Stimulated activated CD8-positive, alpha-beta memory T cell treated with anti-CD3 and anti-CD28 coated beads, Interleukin-7, amount 100 ng/mL, for 4 hours (primary cell): ENCODE data around the gene MEMO1.
"Not testable (repeated sequence)": the region's sequence is repeated elsewhere in the genome, so short reads cannot be mapped to it uniquely, and the experiment has no call there.

ENCODE experiments used
- DNase-seq, 2 donors: peaks; one replicate each; pipeline ENCODE4 v3.0.0-alpha.2; 2020; ENCODE audit warnings: low read depth in 2 of 2

Gene MEMO1

DNA sequence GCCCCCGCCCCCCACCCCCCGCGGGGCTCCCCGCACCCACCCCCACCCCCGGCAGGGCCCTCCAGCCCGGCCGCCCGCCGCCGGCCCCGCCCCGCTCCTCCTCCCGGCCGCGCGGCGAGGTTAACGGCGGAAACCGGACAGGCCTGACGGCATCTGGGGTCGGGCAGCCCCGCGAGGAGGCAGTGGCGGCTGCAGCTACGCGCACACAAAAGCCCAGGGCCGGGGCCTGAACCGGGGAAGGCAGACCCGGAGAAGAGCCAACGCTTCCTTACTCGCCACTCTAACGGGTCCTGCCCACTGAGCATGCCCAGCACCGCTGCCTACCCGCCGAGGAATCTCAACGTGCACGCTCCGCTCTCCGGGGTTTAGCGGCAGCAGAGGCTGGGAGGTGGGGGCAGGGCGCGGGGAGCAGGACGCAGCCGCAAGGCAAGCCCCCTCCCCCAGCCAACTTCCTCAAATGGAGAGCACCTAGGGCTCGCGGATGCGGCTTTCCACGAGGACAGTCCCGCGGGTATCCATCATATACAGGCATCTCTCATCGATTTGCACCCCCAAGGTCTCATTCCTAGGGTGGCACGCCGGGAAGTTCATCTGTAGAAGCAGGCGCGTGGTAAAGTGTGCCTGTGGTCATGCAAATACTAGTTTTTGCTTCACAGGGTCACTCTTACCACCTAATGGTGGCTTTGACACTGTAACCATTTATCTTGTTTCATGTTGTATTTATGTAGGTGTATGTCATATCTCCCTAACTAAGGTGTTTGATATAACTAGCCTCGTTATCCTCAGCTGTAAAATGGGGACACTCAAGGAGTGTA is at the start of gene MEMO1:
MEMO1 (minus strand) TSS at position 339 of the 815 bp plus-strand sequence. CDS start 761 bp downstream, outside the sequence.
- DNase-seq, result peak; percentile 83 to 87

DNA sequence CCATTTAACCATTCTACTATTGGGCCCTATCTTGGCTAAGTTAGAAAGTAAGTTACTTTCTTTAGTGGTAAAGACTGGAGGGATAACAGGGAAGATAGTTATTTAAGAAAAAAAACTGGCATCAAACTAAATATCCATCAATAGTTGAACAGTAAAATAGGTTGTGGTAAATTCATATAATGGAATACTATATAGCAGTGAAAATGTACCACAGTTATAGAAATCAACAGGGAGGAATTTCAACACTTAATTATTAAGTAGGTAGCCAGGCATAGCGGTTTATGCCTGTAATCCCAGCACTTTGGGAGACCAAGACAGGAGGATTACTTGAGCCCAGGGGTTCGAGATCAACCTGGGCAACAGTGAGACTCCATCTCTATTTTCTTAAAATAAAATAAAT is 49.5 kb upstream of the MEMO1 start:
- no peak for DNase-seq

DNA sequence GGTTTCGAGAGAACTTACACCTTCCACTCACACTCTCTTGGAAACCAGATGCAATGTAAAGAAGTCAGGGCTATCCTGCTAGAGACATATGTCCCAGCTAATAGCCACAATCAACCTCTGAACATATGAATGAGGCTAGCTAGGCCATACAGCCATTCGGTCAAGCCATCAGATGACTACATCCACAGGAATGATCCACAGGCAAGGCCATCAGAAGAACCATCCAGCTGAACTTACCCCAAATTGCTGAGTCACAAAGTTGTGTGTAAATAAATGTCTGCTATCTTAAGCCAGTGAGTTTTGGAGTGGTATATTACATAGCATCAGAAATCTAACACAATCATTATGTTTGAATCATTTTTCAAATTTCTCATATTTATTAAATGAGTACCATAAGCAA is 47.3 kb upstream of the MEMO1 start:
- no peak for DNase-seq

DNA sequence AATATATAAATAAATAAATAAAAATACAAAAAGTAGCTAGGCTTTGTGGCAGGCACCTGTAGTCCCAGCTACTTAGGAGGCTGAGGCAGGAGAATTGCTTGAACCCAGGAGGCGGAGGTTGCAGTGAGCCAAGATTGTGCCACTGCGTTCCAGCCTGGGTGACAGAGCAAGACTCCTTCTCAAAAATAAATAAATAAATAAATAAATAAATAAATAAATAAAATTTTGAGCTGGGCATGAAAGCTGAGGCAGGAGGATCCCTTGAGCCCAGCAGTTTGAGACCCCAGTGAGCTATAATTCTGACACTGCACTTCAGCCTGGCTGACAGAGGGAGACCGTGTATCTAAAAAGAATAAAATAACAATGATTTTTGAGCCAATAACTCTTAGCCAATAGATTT is 43.8 kb upstream of the MEMO1 start:
- not testable (repeated sequence) for DNase-seq

DNA sequence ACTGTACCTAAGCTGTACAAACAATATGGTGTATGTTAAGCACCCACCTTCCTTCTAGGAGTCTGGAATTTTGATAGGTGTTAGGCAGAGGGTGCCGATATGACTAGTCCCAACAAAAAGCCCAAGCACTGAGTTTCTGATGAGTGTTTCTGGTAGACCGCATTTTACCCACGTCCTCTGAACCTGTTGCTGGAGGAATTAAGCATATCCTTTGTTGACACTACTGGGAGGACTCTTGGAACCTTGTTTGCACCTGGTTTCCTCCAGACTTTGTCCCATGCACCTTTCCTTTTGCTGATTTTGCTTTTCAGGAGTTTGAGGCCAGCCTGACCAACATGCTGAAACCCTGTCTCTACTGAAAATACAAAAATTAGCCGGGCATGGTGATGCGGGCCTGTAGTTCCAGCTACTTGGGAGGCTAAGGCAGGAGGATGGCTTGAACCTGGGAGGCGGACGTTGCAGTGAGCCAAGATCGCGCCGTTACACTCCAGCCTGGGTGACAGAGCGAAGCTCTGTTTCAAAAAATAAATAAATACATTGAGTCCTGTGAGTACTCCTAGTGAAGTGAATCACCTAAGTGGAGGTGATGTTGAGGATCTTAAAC is 41.1 kb upstream of the MEMO1 start:
- no peak for DNase-seq

DNA sequence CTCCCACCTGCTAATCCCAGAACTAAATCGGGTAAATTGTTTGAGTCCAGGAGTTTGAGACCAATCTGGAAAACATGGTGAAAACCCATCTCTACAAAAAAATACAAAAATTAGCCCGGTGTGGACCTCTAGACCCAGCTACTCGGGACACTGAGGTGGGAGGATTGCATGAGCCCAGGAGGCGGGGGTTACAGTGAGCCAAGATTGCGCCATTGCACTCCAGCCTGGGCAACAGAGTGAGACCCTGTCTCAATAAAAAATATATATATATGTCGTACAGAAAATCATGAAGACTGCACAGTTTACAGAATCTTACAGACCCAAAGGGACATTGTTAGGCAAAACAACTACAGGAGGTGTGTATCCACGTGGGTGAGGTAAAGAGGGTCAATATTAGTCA is 32.8 kb upstream of the MEMO1 start:
- DNase-seq, result no peak

DNA sequence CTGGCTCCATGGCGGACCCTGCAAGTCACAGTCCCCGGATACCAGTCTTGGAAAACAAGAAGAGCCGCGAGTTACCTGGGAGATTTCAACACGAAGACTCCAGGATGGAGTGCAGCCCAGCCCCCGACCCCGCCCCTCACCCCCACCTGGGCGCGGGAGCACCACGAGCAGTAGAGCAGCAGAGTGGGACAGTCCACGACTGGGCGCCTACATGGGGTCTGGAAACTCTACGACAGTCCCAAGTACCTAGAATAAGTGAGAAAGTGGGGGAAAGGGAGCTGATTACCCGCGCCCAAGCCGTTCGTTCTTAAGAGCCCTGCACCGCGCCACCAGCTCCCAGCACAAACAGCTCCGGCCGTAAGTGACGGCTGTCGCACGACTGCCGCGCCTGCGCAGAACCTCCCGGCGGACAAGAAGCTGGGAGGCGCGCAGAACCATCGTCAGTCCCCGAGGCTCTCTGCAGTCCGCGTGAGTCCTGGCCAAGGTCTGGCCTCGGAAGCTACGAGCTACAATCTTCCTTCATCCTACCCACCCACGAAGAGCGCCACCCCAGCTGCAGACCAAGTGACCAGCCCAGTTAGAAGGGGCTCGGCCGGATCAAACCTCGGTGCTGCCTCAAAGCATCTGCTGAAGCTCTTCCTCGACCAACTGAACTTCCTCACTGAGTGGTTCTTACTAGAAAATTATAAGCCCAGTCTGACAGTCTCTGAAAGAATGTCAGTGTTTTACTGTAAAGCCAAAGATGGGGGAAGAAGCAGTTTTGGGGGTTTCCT is 28.8 kb upstream of the MEMO1 start, which contains the start of gene DPY30:
DPY30 (minus strand) TSS at position 359 of the 773 bp plus-strand sequence; CDS start at position 10, 349 bp downstream.
- peak; percentile 82 to 85 for DNase-seq

DNA sequence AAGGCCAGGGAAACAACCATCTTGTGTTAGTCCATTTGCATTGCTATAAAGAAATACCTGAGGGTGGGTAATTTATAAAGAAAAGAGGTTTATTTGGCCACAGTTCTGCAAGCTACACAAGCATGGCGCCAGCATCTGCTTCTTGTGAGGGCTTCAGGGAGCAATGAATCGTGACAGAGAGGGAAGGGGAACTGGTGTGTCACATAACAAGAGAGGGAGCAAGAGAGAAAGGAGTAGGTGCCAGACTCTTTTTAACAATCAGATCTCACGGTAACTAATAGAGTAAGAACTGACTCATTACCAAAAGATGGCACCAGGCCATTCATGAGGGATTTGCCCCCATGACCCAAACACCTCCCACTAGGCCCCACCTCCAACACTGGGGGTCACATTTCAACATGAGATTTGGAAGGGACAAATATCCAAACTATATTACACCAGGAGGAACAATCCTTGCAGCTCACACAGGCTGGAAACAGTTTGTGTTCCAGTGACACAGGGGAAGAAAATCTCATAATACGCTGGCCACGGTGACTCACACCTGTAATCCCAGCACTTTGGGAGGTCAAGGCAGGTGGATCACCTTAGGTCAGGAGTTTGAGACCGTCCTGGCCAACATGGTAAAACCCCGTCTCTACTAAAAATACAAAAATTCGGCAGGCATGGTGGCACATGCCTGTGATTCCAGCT is 23.5 kb upstream of the MEMO1 start:
- DNase-seq, result not testable (repeated sequence)

DNA sequence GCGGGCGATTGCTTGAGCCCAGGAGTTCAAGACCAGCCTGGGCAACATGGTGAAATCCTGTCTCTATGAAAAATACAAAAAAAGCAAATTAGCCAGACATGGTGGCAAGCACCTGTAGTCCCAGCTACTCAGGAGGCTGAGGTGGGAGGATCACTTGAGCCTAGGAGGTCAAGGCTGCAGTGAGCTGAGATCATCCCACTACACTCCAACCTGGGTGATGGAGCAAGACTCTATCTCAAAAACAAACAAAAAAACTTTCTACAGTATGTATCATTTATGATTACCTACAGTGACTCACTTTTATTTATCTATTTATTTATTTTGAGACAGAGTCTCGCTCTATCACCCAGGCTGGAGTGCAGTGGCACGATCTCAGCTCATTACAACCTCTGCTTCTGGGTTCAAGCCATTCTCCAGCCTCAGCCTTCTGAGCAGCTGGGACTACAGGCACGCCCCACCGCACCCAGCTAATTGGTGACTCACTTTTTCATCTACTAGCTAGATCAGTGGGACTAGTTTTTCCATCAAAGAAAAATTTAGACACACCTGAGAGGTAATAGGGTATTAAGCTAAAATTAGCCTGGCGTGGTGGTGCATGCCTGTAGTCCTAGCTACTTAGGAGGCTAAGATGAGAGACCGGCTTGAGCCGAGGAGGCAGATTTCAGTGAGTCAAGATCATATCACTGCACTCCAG is 8.1 kb upstream of the MEMO1 start:
- not testable (repeated sequence) for DNase-seq

DNA sequence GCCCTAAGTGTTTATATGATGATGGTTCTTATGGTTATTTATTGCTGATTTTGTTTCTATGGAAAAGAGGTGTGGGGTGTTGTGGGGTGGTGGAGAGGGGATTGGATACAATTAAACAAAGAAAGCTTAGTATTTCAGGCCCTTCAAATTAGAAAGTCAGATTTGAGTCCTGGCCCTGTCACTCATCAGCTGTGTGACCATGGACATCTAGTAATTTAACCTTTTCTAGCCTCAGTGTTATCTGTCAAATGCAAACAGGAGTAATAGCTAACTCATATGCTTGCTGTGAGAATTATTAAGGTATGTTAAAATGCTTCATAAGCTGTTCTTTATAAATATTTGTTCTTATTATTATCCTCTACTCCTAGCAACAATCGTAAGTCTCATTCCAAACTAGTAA is 2.1 kb upstream of the MEMO1 start:
- no peak for DNase-seq

DNA sequence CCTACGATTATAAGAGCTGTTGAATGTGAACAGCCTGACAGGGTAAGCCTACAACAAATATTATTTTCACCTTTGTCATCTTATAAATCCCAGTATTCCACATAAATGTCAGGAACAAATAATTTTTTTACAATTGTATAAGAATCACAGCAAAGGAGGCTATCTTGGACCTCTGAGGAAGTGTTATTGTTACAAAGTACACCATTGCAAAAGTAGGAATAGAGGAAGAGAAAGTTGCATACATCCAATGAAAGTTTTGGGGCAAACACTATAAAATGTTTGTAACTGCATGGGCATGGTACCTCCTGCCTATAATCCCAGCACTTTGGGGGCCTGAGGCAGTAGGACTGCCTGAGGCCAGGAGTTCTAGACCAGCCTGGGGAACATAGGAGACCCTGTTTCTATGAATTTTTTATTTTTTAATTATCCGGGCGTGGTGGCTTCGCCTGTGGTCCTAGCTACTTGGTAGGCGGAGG is 715 bp upstream of the MEMO1 start:
- no peak for DNase-seq

DNA sequence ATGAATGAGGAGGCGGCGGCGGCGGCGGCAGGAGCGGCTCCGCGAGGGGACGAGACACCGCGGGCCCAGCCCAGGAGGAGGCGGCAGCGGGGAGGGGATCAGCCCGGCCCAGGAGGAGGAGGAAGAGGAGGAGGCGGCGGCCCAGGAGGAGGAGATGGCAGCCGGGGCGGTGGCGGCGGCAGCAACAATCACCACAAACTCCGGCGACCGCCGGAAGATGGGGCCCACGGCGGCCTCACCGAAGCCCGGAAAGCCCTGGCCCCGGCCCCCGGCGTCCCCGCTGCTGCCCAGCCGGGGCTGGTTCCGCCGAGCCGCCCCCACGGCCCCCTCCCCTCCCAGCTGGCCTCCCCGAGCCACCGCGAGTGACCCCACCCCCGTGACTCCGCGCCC is 533 bp downstream of the MEMO1 start:
- DNase-seq, result peak; percentile 19 to 66

DNA sequence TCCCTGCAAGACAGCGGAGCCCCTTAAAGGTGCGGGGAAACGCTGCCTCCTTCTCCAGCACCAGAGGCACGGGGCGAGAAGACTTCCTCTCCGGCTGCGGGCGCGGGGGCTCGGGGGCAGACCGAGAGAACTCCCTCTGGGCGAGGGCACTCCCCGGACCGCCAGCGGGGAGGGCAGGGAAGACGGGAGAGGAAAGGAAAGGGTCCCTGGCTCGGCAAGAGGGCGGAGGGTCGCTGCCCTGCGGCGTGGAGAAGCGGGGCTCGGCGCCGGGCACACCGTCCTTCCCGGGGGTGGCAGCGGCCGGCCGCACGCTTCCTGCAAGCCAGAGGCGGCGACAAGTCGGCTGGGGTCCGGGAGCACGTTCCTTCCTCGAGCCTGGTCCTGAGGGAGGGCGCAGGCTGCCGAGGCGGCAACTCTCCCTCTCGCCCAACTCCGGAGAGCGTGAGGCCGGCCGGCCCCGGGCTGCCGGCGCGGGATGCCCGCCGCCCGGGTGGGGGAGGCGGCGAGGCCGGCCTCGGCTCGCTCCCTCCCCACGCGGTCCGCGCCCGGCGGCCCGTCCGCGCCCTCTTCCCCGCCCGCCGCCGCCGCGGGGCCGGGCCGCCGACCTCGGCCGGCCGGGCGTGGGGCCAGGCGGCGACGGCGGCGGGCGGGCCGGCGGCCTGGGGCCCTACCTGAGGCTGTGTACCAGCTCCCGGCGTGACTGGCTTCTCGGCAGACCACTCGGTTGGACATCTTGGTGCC is 1.1 kb downstream of the MEMO1 start:
- peak; percentile 14 to 33 for DNase-seq

DNA sequence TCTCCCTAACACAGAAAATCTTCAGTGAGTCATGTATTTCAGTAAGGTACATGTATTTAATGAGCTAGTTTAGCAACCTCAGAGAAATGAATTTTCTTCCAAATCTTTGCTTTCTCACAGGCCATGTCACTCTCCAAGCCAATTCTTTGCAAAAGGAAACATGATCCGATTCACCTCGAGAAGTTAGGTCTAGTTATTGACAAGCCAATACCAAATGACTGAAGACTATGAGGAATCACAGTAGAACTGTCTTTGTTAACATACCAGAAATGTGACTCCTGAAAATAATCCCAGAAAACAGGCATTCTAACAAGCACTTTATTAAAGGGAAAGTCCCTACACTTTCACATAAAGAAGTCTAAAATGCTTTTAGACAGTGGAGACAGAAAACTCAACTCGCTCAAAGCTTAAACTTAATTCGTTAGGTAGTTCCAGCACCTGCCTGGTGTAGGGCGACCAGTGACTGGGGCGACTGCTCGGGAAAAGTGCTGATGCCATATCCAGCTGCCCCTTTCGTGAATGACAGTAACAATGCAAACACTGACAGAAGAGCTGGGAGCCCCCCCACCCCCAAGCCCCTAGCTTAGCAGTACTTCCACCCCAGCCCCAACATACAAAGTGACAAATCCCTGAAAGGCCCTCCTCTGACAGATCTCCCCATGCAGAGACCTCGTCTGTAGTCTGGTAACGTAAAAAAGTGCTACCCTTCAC is 1.8 kb downstream of the MEMO1 start:
- DNase-seq, result no peak

DNA sequence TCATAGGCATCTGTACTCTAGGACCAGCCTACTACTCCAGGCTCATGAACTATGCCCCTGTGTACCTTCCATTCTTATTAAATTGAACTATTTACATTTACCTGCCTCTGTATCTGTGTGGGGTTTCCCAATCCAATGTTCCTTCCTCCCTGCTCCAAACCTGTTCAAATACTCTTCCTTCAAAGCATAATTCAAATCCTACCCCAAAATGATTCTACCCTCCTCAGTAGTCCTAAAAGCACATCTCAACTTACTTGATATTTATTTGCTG is 3.8 kb downstream of the MEMO1 start:
- no peak for DNase-seq

DNA sequence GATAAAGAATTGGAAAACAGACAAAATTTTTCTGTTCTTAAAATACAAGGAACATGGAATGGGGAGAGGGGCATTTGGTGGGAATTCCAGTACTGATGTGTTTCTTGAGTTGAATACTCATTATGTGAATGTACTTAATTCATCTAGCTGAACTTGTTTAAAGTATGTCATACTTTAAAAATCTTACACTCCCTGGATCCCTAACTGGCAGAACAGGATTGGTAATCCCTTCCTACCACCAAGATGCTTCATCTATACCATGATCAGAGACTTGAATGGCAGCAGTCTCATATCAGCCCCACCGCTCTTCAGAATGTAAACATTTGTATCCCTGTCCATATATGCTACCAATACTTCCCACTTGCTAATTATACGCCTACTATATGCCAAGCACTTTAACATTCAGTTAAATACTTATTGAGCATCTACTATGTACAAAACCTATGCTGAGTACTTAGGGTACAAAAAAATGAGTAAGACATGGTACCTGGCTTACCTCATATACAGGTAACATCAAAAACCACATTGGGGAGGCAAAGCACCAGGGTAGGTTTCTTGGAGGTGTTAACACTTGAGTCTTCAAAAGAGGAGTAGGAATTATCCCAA is 5.3 kb downstream of the MEMO1 start:
- DNase-seq, result no peak

DNA sequence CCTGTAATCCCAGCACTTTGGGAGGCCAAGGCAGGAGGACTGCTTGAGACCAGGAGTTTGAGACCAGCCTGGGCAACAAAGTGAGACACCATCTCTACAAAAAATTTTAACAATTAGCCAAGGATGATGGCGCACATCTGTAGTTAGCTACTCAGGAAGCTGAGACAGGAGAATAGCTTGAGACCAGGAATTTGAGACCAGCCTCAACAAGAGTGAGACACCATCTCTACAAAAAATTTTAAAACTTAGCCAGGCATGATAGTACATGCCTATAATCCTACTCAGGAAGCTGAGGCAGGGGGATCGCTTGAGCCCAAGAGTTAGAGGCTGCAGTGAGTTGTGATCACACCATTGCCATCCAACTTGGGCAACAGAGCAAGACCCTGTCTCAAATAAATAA is 7.0 kb downstream of the MEMO1 start:
- no peak for DNase-seq

DNA sequence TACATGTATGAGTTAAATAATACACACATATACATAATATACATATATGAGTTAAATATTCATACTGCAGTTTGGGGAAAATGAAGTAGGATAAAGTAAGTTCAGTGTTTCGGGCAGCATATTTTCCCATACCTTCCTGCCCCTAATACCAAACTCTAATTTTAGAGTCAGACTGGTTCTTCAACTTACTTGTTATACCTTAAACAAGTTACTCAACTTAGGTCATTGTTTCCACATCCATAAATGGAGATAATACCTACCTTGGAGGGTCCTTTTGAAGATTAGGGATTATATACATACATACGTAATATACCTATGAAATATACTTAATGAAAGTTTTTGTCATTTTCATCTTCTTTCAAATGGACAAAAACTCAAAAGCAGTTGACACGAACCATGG is 8.4 kb downstream of the MEMO1 start:
- DNase-seq, result no peak

DNA sequence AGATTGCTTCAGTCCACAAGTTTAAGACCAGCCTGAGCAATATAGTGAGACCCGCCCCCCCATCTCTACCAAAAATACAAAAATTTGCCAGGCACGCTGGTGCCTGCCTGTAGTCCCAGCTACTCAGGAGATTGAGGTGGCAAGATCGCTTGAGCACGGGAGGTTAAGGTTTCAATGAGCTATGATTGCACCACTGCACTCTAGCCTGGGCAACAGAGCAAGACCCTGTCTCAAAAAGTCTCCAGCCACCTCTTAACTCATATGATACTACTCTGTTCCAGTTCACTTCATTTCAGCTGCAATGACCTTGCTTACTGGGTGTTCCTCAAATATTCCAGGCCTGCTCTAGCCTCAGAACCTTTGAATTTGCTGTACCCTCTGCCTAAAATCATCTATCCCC is 11.4 kb downstream of the MEMO1 start:
- DNase-seq, result no peak
